Liver (tissue), 9 donors: ENCODE measurements around the gene CCDC134. TPM values are rescaled to one million over a fixed set of nuclear protein-coding genes. Genes with fewer than 3 reads are reported as not detected.

ENCODE experiments used
- DNase-seq: peaks from one replicate; pipeline ENCODE4 v3.0.0-alpha.2; 2017; ENCODE audit warnings: low spot score
- H3K27ac ChIP-seq, 2 donors: one replicate each; pipeline ENCODE4 v1.7.0; 2013; ENCODE audit warnings: inconsistent platforms in 2 of 2, low read length in 2 of 2, control low read depth in 1 of 2, low read depth in 1 of 2, mild to moderate bottlenecking in 1 of 2
- H3K27me3 ChIP-seq, 4 donors: one replicate each; pipeline versions ENCODE4 v1.6.1 to v1.7.0; 2013; ENCODE audit warnings: low read length in 3 of 4, inconsistent platforms in 1 of 4, mild to moderate bottlenecking in 1 of 4, moderate library complexity in 1 of 4; ENCODE audit not compliant: control insufficient read depth in 4 of 4, insufficient read depth in 4 of 4
- H3K36me3 ChIP-seq, 4 donors: one replicate each; pipeline versions ENCODE4 v1.6.1 to v1.7.0; 2013; ENCODE audit warnings: low read length in 3 of 4, mild to moderate bottlenecking in 3 of 4, low read depth in 1 of 4, moderate library complexity in 1 of 4; ENCODE audit not compliant: control insufficient read depth in 4 of 4, insufficient read depth in 3 of 4
- H3K4me1 ChIP-seq, 4 donors: one replicate each; pipeline versions ENCODE4 v1.6.1 to v1.7.0; 2013; ENCODE audit warnings: low read length in 3 of 4, mild to moderate bottlenecking in 3 of 4, moderate library complexity in 1 of 4; ENCODE audit not compliant: control insufficient read depth in 4 of 4, insufficient read depth in 4 of 4
- H3K4me3 ChIP-seq, 3 donors: one replicate each; pipeline versions ENCODE4 v1.6.1 to v1.7.0; 2013; ENCODE audit warnings: low read length in 3 of 3, control low read depth in 1 of 3, low read depth in 1 of 3, mild to moderate bottlenecking in 1 of 3
- H3K9ac ChIP-seq, 2 donors: one replicate each; pipeline ENCODE4 v1.7.0; 2013; ENCODE audit warnings: low read length in 2 of 2, mild to moderate bottlenecking in 2 of 2, moderate library complexity in 2 of 2, control low read depth in 1 of 2, low read depth in 1 of 2
- H3K9me3 ChIP-seq, 4 donors: one replicate each; pipeline versions ENCODE4 v1.6.1 to v1.7.0; 2013; ENCODE audit warnings: low read length in 3 of 4; ENCODE audit not compliant: control insufficient read depth in 4 of 4
- EGR1 ChIP-seq, 2 donors: IDR thresholded peaks; 2 replicates each; pipeline ENCODE4 v1.6.1; 2016 to 2018; ENCODE audit warnings: antibody characterized with exemption in 2 of 2, low read depth in 2 of 2
- HNF4A ChIP-seq, 2 donors: conservative IDR thresholded peaks; 2 replicates each; pipeline ENCODE4 v1.6.1; 2016; ENCODE audit warnings: antibody characterized with exemption in 2 of 2, mild to moderate bottlenecking in 2 of 2
- MAX ChIP-seq: IDR thresholded peaks from 2 replicates; pipeline ENCODE4 v1.6.1; 2016; ENCODE audit warnings: antibody characterized with exemption
- RAD21 ChIP-seq, 2 donors: IDR thresholded peaks; 2 replicates each; pipeline ENCODE4 v1.6.1; 2016; ENCODE audit warnings: antibody characterized with exemption in 2 of 2, mild to moderate bottlenecking in 2 of 2
- RXRA ChIP-seq, 2 donors: IDR thresholded peaks; 2 replicates each; pipeline ENCODE4 v1.6.1; 2017 to 2018; ENCODE audit warnings: antibody characterized with exemption in 2 of 2, mild to moderate bottlenecking in 1 of 2
- TAF1 ChIP-seq: conservative IDR thresholded peaks from 2 replicates; pipeline ENCODE4 v1.6.1; 2016; ENCODE audit warnings: antibody characterized with exemption, mild to moderate bottlenecking
- ZBTB33 ChIP-seq: IDR thresholded peaks from 2 replicates; pipeline ENCODE4 v1.6.1; 2016; ENCODE audit warnings: antibody characterized with exemption
- WGBS: extraction: QIAGEN DNeasy Blood & Tissue Kit; methylation state at CpG from one replicate; pipeline ENCODE4 v1.1.7; 2013; 5-methylcytosine and 5-hydroxymethylcytosine counted together
- polyA plus RNA-seq, 2 donors: library from polyadenylated mRNA; stranded (reverse) in 1 of 2; unstranded in 1 of 2; fragments of 200-250 nt in 1 of 2; fragments of >200 nt in 1 of 2; fragmentation: Nextera tagmentation in 1 of 2; extraction: Ambion mirVana in 1 of 2; gene quantifications; one replicate each; pipeline versions ENCODE4 v1.2.1 to v1.2.3, GENCODE V29; 2013 to 2015
- total RNA-seq, 2 donors: library from RNA; depleted of rRNA; stranded (reverse); fragments of >200 nt; gene quantifications; one replicate each; pipeline ENCODE4 v1.2.3, GENCODE V29; 2014
- TF ChIP-seq, protein P1 (sequence below): IDR thresholded peaks from 2 replicates; pipeline ENCODE4 v1.6.1; 2016; ENCODE audit warnings: antibody characterized with exemption
- TF ChIP-seq, protein P2 (sequence below): fragments of 150-350 bp; IDR thresholded peaks from 2 replicates; pipeline ENCODE4 v1.5.1; 2017; ENCODE audit warnings: improper control_type of control experiment, low read depth, low read length; ENCODE audit not compliant: missing input control
- donor health status: healthy.
- donor health status: healthy.
- donor health status: healthy.
- donor health status: healthy.
- donor health status: healthy.

Gene CCDC134
- total and polyA plus RNA-seq, 4 donors = 2.0 to 13.2 (median 6.4) TPM

DNA sequence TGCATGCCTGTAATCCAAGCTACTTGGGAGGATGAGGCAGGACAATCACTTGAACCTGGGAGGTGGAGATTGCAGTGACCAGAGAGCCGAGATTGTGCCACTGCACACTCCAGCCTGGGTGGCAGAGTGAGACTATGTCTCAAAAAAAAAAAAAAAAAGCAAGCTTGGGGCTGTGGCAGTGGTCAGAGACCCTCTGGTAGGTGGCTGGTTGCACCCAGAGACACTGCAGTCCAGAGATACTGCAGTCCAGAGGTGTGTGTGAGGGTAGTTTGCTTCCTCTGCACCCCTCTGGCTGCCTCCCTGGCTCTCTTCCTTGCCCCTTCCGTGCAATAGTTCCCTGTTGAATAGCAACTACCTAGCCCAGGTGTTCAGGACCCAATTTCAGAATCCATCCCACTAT is 1.7 kb upstream of the CCDC134 start (continued):
- TF ChIP-seq HNF4A (conservative IDR thresholded peaks at IDR 0.05) (no peak), RXRA (IDR thresholded peaks at IDR 0.05) (no peak)

DNA sequence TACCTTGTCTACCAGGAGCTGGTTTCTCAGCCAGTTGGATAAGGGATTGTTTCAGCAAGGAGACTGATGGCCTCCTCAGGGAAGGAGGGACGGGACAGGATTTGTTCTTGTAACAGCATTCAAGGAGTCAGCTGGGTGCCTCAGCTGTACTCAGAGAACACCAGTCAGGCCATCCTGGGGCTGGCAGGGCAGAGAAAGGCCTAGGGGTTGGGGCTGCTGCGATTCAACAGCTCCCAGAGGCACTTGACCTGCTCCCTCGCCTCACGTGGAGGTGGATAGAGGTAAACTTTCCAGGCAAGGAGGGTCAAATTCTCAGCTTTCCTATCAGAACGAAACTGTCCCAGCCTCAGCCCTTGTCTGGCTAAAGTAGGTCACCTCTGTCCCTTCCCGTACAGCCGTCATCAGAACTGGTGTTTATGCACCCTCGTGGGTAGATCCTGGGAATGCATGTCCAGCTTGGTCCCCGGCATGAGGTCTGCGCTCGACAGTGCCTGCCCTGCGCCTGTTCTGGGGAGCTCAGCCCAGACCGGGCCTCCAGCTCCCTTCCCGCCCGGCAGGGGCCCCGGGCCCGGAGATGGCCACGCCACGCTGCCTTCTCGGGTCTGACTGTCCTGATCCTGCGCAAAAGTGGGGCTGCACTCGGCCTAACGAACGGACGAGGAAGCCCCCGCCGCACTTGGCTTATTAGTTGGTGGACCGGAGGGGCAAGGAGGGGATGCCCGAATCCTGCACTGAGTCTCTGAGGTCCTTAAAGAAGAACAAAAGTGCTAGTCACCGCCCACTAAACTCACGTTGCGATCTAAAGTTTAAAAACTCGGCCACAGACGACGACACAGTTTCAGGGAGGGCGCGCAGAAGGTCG is 762 bp upstream of the CCDC134 start:
- TF ChIP-seq, protein P1, sequence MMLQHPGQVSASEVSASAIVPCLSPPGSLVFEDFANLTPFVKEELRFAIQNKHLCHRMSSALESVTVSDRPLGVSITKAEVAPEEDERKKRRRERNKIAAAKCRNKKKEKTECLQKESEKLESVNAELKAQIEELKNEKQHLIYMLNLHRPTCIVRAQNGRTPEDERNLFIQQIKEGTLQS = no peak
- TF ChIP-seq, protein P2, sequence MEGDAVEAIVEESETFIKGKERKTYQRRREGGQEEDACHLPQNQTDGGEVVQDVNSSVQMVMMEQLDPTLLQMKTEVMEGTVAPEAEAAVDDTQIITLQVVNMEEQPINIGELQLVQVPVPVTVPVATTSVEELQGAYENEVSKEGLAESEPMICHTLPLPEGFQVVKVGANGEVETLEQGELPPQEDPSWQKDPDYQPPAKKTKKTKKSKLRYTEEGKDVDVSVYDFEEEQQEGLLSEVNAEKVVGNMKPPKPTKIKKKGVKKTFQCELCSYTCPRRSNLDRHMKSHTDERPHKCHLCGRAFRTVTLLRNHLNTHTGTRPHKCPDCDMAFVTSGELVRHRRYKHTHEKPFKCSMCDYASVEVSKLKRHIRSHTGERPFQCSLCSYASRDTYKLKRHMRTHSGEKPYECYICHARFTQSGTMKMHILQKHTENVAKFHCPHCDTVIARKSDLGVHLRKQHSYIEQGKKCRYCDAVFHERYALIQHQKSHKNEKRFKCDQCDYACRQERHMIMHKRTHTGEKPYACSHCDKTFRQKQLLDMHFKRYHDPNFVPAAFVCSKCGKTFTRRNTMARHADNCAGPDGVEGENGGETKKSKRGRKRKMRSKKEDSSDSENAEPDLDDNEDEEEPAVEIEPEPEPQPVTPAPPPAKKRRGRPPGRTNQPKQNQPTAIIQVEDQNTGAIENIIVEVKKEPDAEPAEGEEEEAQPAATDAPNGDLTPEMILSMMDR = peak; percentile 4
- no peak for TF ChIP-seq ZBTB33
- TF ChIP-seq MAX = no peak
- 29% methylated on average over 38 of the region's 38 CpGs for WGBS
- Histone ChIP-seq H3K27ac (peak overlapping the region; percentile 87 to 92), H3K9me3 (no peaks in the 10 kb centered on the region), H3K9ac (peak overlapping the region; percentile 64 to 74), H3K4me3 (peak overlapping the region; percentile 68 to 96 (median 80)), H3K27me3 (no peaks in the 10 kb centered on the region), H3K36me3 (no peaks in the 10 kb centered on the region), H3K4me1 (peaks cover 0 to 23% (median 17%) of the 10 kb centered on the region in 4 donors)
- peak; percentile 52 for DNase-seq

GRCh38 chr22:41801147-41801819 is 804 bp downstream of the CCDC134 start:
- Histone ChIP-seq H3K9me3 (no peaks in the 10 kb centered on the region), H3K4me1 (peaks cover 0 to 23% (median 17%) of the 10 kb centered on the region in 4 donors), H3K9ac (peak overlapping the region; percentile 91 to 96), H3K4me3 (peak overlapping the region; percentile 68 to 96 (median 80)), H3K27me3 (no peaks in the 10 kb centered on the region), H3K36me3 (no peaks in the 10 kb centered on the region), H3K27ac (peak overlapping the region; percentile 87 to 92)
- TF ChIP-seq HNF4A (conservative IDR thresholded peaks at IDR 0.05) = no peak
- no peak for TF ChIP-seq EGR1 (IDR thresholded peaks at IDR 0.05; ENCODE audit: low read depth in 2 of 2)
- no peak for TF ChIP-seq RXRA (IDR thresholded peaks at IDR 0.05)
- no peak for TF ChIP-seq RAD21 (IDR thresholded peaks at IDR 0.05)
- no peak for TF ChIP-seq TAF1
- 22% methylated on average over 4 of the region's 4 CpGs for WGBS
- no peak for DNase-seq
